Dedifferentiated amniotic fluid mesenchymal stem cell (primary cell): ENCODE measurements around the gene FKBP1A.

ENCODE experiments used
- DNase-seq: peaks from one replicate; pipeline ENCODE4 v3.0.0-alpha.2; 2016; ENCODE audit errors: extremely low spot score

The FKBP1A gene

GRCh38 chr20:1386323-1386722, 6.5 kb downstream of the FKBP1A start:
- DNase-seq, result no peak

GRCh38 chr20:1383623-1384404, 9.0 kb downstream of the FKBP1A start:
- DNase-seq, result no peak

GRCh38 chr20:1382670-1383069, 10.2 kb downstream of the FKBP1A start:
- no peak for DNase-seq

- no peak for DNase-seq
Observed at GRCh38 chr20:1381753-1382591, 10.9 kb downstream of the FKBP1A start.

GRCh38 chr20:1378735-1379125, 14.1 kb downstream of the FKBP1A start:
- no peak for DNase-seq

- DNase-seq, result no peak
Observed at GRCh38 chr20:1377984-1378734, 14.7 kb downstream of the FKBP1A start.

- no peak for DNase-seq
Observed at GRCh38 chr20:1377341-1377871, 15.4 kb downstream of the FKBP1A start.

GRCh38 chr20:1376408-1377270, 16.2 kb downstream of the FKBP1A start:
- no peak for DNase-seq

GRCh38 chr20:1376007-1376406, 16.8 kb downstream of the FKBP1A start:
- no peak for DNase-seq

GRCh38 chr20:1375515-1375914, 17.3 kb downstream of the FKBP1A start:
- no peak for DNase-seq

GRCh38 chr20:1374246-1374645, 18.6 kb downstream of the FKBP1A start:
- no peak for DNase-seq

GRCh38 chr20:1373614-1374013, 19.2 kb downstream of the FKBP1A start:
- no peak for DNase-seq

GRCh38 chr20:1373036-1373435, 19.8 kb downstream of the FKBP1A start:
- no peak for DNase-seq

- DNase-seq, result no peak
Observed at GRCh38 chr20:1371830-1372539, 20.9 kb downstream of the FKBP1A start.

- DNase-seq, result no peak
Observed at GRCh38 chr20:1371202-1371782, 21.6 kb downstream of the FKBP1A start.

- no peak for DNase-seq
Observed at GRCh38 chr20:1370548-1371110, 22.2 kb downstream of the FKBP1A start.

- no peak for DNase-seq
Observed at GRCh38 chr20:1369970-1370369, 22.9 kb downstream of the FKBP1A start.

- no peak for DNase-seq
Observed at GRCh38 chr20:1368448-1369199, 24.2 kb downstream of the FKBP1A start.

- no peak for DNase-seq
Observed at GRCh38 chr20:1367479-1367878, 25.4 kb downstream of the FKBP1A start.
